ENCODE data around the gene PUS1.
"Not testable (repeated sequence)": the region's sequence is repeated elsewhere in the genome, so short reads cannot be mapped to it uniquely, and the experiment has no call there.

Gene PUS1

DNA sequence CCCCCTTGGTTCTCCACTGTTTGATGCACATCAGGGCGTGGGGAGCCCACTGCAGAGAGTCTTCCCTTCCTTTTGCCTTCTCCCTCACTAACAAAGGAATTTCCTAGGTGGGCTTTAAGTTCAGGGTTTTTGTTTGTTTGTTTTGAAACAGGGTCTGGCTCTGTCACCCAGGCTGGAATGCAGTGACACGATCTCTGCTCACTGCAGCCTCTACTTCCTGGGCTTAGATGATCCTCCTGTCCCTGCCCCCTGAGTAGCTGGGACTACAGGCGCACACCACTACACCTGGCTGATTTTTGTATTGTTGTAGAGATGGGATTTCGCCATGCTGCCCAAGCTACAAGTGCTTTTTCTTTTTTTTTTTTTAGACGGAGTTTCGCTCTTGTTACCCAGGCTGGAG is 54.5 kb downstream of the PUS1 start:
- Histone ChIP-seq H3K27ac (peak overlapping the region in 2 of 11 experiments; percentile 9 to 14; a peak in 2 of 22 replicates), H3K4me2 (peak overlapping the region in 10 of 11 experiments; percentile 25 to 94 (median 78); a peak in 13 of 22 replicates), H3K4me1 (peaks cover 41 to 56% (median 55%) of the 10 kb centered on the region in 10 experiments), H3K27me3 (no peaks in the 10 kb centered on the region), H3K4me3 (no peak overlapping the region), H4K20me1 (peaks cover 7 to 87% (median 38%) of the 10 kb centered on the region in 11 experiments; a peak in 18 of 22 replicates), H3K9ac (peak overlapping the region in 2 of 11 experiments; percentile 2 to 32; a peak in 5 of 22 replicates), H3K36me3 (peaks cover 64 to 100% (median 92%) of the 10 kb centered on the region in 11 experiments), H3K9me3 (replicated peaks in 1 of 11) (no peaks in the 10 kb centered on the region)
- no peak for TF ChIP-seq Cebpa-rat (IDR thresholded peaks at IDR 0.05)

DNA sequence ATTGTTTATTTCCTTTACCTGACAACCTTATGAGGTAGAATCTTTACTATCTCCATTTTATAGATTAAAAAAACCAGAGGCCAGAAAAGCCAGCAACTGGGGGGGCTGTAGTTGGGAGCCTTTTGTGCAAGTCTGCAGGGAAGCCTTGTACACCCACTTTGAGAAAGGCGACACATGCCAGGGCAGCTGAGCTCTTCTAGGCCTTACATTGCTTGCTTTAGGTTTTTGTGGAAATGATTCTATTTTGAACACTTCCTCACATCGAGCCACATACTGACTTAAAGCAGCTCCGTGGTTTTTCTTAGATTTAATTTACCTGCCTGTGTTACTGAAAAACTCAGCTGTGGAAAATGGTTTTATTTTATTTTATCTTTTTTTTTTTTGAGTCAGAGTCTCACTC is 55.3 kb downstream of the PUS1 start:
- no peak overlapping the region for H3K4me3 ChIP-seq
- H3K9me3 ChIP-seq (replicated peaks in 1 of 11) = no peaks in the 10 kb centered on the region
- peak overlapping the region in 5 of 11 experiments; percentile 31 to 89 (median 78); a peak in 8 of 22 replicates for H3K27ac ChIP-seq
- peak overlapping the region in 5 of 11 experiments; percentile 2 to 45 (median 38); a peak in 7 of 22 replicates for H3K9ac ChIP-seq
- TF ChIP-seq Cebpa-rat (IDR thresholded peaks at IDR 0.05) = no peak
- H4K20me1 ChIP-seq = peaks cover 3 to 87% (median 35%) of the 10 kb centered on the region in 11 experiments; a peak in 19 of 22 replicates
- peaks cover 64 to 100% (median 90%) of the 10 kb centered on the region in 11 experiments for H3K36me3 ChIP-seq
- H3K4me2 ChIP-seq = peak overlapping the region; percentile 17 to 94 (median 76); a peak in 20 of 22 replicates
- H3K4me1 ChIP-seq = peaks cover 45 to 64% (median 62%) of the 10 kb centered on the region in 10 experiments
- no peaks in the 10 kb centered on the region for H3K27me3 ChIP-seq

DNA sequence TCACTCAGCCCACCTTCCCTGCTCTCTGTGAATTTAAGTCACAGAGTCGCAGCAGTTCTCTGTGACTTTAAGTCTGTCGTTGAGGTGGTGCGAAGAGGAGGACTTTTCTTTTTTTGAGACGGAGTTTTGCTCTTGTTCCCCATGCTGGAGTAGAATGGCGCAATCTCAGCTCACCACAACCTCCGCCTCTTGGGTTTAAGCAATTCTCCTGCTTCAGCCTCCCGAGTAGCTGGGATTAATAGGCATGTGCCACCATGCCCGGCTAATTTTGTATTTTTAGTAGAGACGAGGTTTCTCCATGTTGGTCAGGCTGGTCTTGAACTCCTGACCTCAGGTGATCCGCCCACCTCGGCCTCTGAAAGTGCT is 56.4 kb downstream of the PUS1 start:
- H3K36me3 ChIP-seq = peaks cover 54 to 89% (median 81%) of the 10 kb centered on the region in 11 experiments
- not testable (repeated sequence) for H3K27me3 ChIP-seq

DNA sequence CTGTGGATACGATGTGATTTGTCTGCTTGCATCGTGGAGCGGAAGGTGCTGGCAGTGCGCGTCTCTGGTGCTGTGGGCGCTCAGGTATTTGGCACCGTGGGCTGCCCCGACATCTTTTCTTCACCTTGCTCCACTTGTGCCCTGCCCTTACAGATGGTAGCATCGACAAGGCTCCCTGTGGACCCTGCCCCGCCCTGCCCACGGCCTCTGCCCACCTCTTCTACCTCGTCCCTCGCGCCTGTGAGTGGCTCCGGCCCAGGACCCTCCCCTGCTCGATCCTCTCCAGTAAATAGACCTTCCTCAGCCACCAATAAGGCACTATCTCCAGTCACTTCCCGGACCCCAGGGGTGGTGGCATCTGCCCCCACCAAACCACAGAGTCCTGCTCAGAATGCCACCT is 57.3 kb downstream of the PUS1 start:
- Histone ChIP-seq H3K36me3 (peaks cover 54 to 85% (median 76%) of the 10 kb centered on the region in 11 experiments), H3K4me2 (peak overlapping the region; percentile 58 to 94 (median 82)), H3K9me3 (replicated peaks in 1 of 11) (no peaks in the 10 kb centered on the region), H3K27ac (peak overlapping the region in 9 of 11 experiments; percentile 2 to 89 (median 78); a peak in 15 of 22 replicates), H3K9ac (peak overlapping the region in 7 of 11 experiments; percentile 16 to 79 (median 30); a peak in 9 of 22 replicates), H3K27me3 (no peaks in the 10 kb centered on the region), H4K20me1 (peaks cover 5 to 81% (median 28%) of the 10 kb centered on the region in 11 experiments; a peak in 18 of 22 replicates), H3K4me1 (peaks cover 65 to 84% (median 83%) of the 10 kb centered on the region in 10 experiments), H3K4me3 (0 out of 20 replicates have a peak overlapping the region, but pooled peaks of 1 of the 10 experiments have one; percentile 11)
- no peak for TF ChIP-seq Cebpa-rat (IDR thresholded peaks at IDR 0.05)

More for the DNA sequence above, 56.4 kb downstream of the PUS1 start:
- Histone ChIP-seq H4K20me1 (peaks cover 5 to 83% (median 30%) of the 10 kb centered on the region in 11 experiments; a peak in 18 of 22 replicates), H3K4me2 (peak overlapping the region; percentile 17 to 94 (median 80); a peak in 19 of 22 replicates), H3K4me1 (peaks cover 57 to 76% (median 74%) of the 10 kb centered on the region in 10 experiments), H3K9ac (peak overlapping the region in 7 of 11 experiments; percentile 1 to 50 (median 32); a peak in 8 of 22 replicates), H3K27ac (peak overlapping the region in 9 of 11 experiments; percentile 24 to 89 (median 78); a peak in 13 of 22 replicates)
- not testable (repeated sequence) for H3K4me3 ChIP-seq; H3K9me3 ChIP-seq (replicated peaks in 1 of 11)
- TF ChIP-seq Cebpa-rat (IDR thresholded peaks at IDR 0.05) = peak in 9 of 11 experiments; percentile 15 to 68 (median 40); a peak in 8 of 22 replicates

GRCh38 chr12:131986910-131987309 is 57.8 kb downstream of the PUS1 start:
- Histone ChIP-seq H3K4me1 (peaks cover 68 to 90% (median 88%) of the 10 kb centered on the region in 10 experiments), H3K27me3 (no peaks in the 10 kb centered on the region), H4K20me1 (peaks cover 5 to 77% (median 28%) of the 10 kb centered on the region in 11 experiments; a peak in 18 of 22 replicates), H3K4me2 (peak overlapping the region; percentile 58 to 94 (median 82)), H3K4me3 (0 out of 20 replicates have a peak overlapping the region, but pooled peaks of 1 of the 10 experiments have one; percentile 11), H3K9me3 (replicated peaks in 1 of 11) (no peaks in the 10 kb centered on the region), H3K9ac (peak overlapping the region in 7 of 11 experiments; percentile 16 to 79 (median 30); a peak in 10 of 22 replicates), H3K27ac (peak overlapping the region in 9 of 11 experiments; percentile 2 to 89 (median 78); a peak in 16 of 22 replicates), H3K36me3 (peaks cover 54 to 85% (median 75%) of the 10 kb centered on the region in 11 experiments)
- no peak for TF ChIP-seq Cebpa-rat (IDR thresholded peaks at IDR 0.05)

DNA sequence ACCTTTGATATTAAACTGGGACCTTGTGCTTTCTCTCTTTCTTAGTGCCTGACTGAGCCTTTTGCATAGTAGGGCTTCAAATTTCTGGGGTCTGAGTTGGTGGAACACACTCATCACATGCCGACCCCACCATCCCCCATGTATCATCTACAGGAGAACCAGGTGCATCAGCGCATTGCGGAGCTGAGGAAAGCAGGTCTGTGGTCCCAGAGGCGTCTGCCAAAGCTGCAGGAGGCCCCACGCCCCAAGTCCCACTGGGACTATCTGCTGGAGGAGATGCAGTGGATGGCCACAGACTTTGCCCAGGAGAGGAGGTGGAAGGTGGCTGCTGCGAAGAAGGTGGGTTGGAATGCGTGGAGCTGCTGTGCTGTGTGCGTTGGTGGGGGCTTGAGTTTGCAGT is 58.5 kb downstream of the PUS1 start:
- Histone ChIP-seq H3K36me3 (peaks cover 54 to 85% (median 75%) of the 10 kb centered on the region in 11 experiments), H3K4me2 (peak overlapping the region in 10 of 11 experiments; percentile 58 to 94 (median 83); a peak in 20 of 22 replicates)

GRCh38 chr12:131988054-131988796 is 59.1 kb downstream of the PUS1 start:
- TF ChIP-seq Cebpa-rat (IDR thresholded peaks at IDR 0.05) = no peak
- Histone ChIP-seq H3K36me3 (peaks cover 54 to 85% (median 75%) of the 10 kb centered on the region in 11 experiments), H3K4me2 (peak overlapping the region in 10 of 11 experiments; percentile 58 to 94 (median 83); a peak in 20 of 22 replicates), H3K27ac (peak overlapping the region in 7 of 11 experiments; percentile 38 to 89 (median 83); a peak in 15 of 22 replicates), H3K9me3 (replicated peaks in 1 of 11) (no peaks in the 10 kb centered on the region), H4K20me1 (peaks cover 5 to 69% (median 28%) of the 10 kb centered on the region in 11 experiments; a peak in 16 of 22 replicates), H3K27me3 (no peaks in the 10 kb centered on the region), H3K9ac (peak overlapping the region in 6 of 11 experiments; percentile 32 to 79 (median 49); a peak in 14 of 22 replicates), H3K4me3 (no peak overlapping the region; a peak in 1 of 20 replicates), H3K4me1 (peaks cover 68 to 95% (median 93%) of the 10 kb centered on the region in 10 experiments)

More for the DNA sequence above, 58.5 kb downstream of the PUS1 start:
- TF ChIP-seq Cebpa-rat (IDR thresholded peaks at IDR 0.05) = no peak
- Histone ChIP-seq H4K20me1 (peaks cover 5 to 74% (median 28%) of the 10 kb centered on the region in 11 experiments; a peak in 16 of 22 replicates), H3K9ac (peak overlapping the region in 6 of 11 experiments; percentile 16 to 79 (median 32); a peak in 9 of 22 replicates), H3K27ac (peak overlapping the region in 8 of 11 experiments; percentile 44 to 89 (median 80); a peak in 14 of 22 replicates), H3K4me3 (no peak overlapping the region; a peak in 1 of 20 replicates), H3K9me3 (replicated peaks in 1 of 11) (no peaks in the 10 kb centered on the region), H3K4me1 (peaks cover 68 to 96% (median 92%) of the 10 kb centered on the region in 10 experiments), H3K27me3 (no peaks in the 10 kb centered on the region)

DNA sequence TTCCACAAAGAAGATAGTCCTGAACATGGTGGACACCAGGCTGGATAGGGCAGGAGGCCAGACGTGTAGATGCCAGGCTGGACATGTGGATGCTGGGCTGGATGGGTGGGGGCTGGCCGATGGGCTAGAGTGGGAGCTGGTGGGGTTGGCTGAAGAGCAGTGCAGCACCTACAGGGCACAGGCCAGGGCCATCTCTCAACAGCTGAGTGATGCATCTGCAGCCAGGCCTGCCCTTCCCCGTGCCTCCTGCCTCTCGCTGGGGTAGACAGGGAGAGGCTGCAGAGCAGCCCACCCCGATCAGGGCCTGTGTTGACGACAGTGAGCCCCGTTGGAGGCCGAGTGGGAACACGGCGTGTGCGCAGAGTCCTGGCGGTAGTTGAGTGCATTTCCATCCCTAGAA is 59.9 kb downstream of the PUS1 start:
- TF ChIP-seq Cebpa-rat (IDR thresholded peaks at IDR 0.05) = no peak
- peaks cover 57 to 85% (median 75%) of the 10 kb centered on the region in 11 experiments for H3K36me3 ChIP-seq

More for the DNA sequence above, 59.9 kb downstream of the PUS1 start:
- peaks cover 5 to 61% (median 27%) of the 10 kb centered on the region in 11 experiments; a peak in 15 of 22 replicates for H4K20me1 ChIP-seq
- H3K9ac ChIP-seq = peak overlapping the region in 6 of 11 experiments; percentile 32 to 79 (median 49); a peak in 10 of 22 replicates
- no peak overlapping the region for H3K4me3 ChIP-seq
- peak overlapping the region in 10 of 11 experiments; percentile 76 to 94 (median 83); a peak in 20 of 22 replicates for H3K4me2 ChIP-seq
- no peaks in the 10 kb centered on the region for H3K27me3 ChIP-seq
- no peaks in the 10 kb centered on the region for H3K9me3 ChIP-seq (replicated peaks in 1 of 11)
- H3K27ac ChIP-seq = peak overlapping the region in 8 of 11 experiments; percentile 9 to 89 (median 80); a peak in 14 of 22 replicates
- H3K4me1 ChIP-seq = peaks cover 64 to 88% (median 85%) of the 10 kb centered on the region in 10 experiments

All from BLaER1 treated with 17β-estradiol and CSF1 and Interleukin-3, amounts not matched to agents 10 nM and 100 nM (cell line).